WTC11 (cell line): ENCODE measurements around the gene SDK2. TPM values are rescaled to one million over a fixed set of nuclear protein-coding genes. Genes with fewer than 3 reads are reported as not detected.

Source experiments
- ATAC-seq: fragments of 200-7000 bp; cut with Tn5 transposase; 2 replicates; pipeline ENCODE4 v1.10.0; 2021; ENCODE audit warnings: mild to moderate bottlenecking, moderate library complexity
- CTCF ChIA-PET: fragments of 300-600 bp; sonication (Branson Sonifier 250); formaldehyde crosslinking; loops from one replicate; lab custom pipeline; 2021; ENCODE audit warnings: antibody characterized with exemption; lab: Charles Lee
- POLR2A ChIA-PET: fragments of 350-600 bp; sonication (Branson Sonifier 250); formaldehyde crosslinking; loops from one replicate; lab custom pipeline; 2021; ENCODE audit warnings: antibody characterized with exemption; lab: Charles Lee
- DNase-seq: peaks from one replicate; pipeline ENCODE4 v3.0.0; 2021; ENCODE audit warnings: low spot score
- H3K27ac Mint-ChIP-seq: 2 replicates; pipeline ENCODE4 v1.8.0; 2021; ENCODE audit warnings: mixed read lengths
- H3K27me3 Mint-ChIP-seq: 2 replicates; pipeline ENCODE4 v1.8.0; 2021; ENCODE audit warnings: low read depth, mild to moderate bottlenecking, moderate library complexity, mixed read lengths
- H3K36me3 Mint-ChIP-seq: 2 replicates; pipeline ENCODE4 v1.8.0; 2021; ENCODE audit warnings: mixed read lengths
- H3K4me1 Mint-ChIP-seq: 2 replicates; pipeline ENCODE4 v1.8.0; 2022; ENCODE audit warnings: mixed read lengths
- H3K4me3 Mint-ChIP-seq: 2 replicates; pipeline ENCODE4 v1.8.0; 2021; ENCODE audit warnings: mild to moderate bottlenecking, moderate library complexity, mixed read lengths
- H3K9me3 Mint-ChIP-seq: 2 replicates; pipeline ENCODE4 v1.8.0; 2021; ENCODE audit warnings: mixed read lengths
- CREM ChIP-seq: sonication (generic); formaldehyde crosslinking; IDR thresholded peaks from 2 replicates; pipeline ENCODE4 v1.8.1; 2022; ENCODE audit warnings: mild to moderate bottlenecking, missing genetic modification reagents, moderate library complexity
- EMX1 ChIP-seq: fragments of 250-450 bp; sonication (Bioruptor Pico); IDR thresholded peaks from 2 replicates; pipeline ENCODE4 v1.8.0; 2021; ENCODE audit warnings: mild to moderate bottlenecking
- ETV6 ChIP-seq: sonication (generic); formaldehyde crosslinking; IDR thresholded peaks from 2 replicates; pipeline ENCODE4 v1.8.1; 2022; ENCODE audit warnings: mild to moderate bottlenecking, missing genetic modification reagents
- GRHL2 ChIP-seq: fragments of 250-450 bp; sonication (Bioruptor Pico); IDR thresholded peaks from 2 replicates; pipeline ENCODE4 v1.8.0; 2022; ENCODE audit warnings: mild to moderate bottlenecking, moderate library complexity; ENCODE audit not compliant: insufficient replicate concordance, severe bottlenecking
- GTF2I ChIP-seq: fragments of 250-450 bp; sonication (Bioruptor Pico); conservative IDR thresholded peaks from 2 replicates; pipeline ENCODE4 v1.4.0; 2021; ENCODE audit warnings: mild to moderate bottlenecking
- KAT7 ChIP-seq: sonication (generic); formaldehyde crosslinking; IDR thresholded peaks from 2 replicates; pipeline ENCODE4 v1.8.1; 2023; ENCODE audit warnings: missing genetic modification reagents, mild to moderate bottlenecking, borderline replicate concordance
- NFATC4 ChIP-seq: fragments of 250-450 bp; sonication (Bioruptor Pico); IDR thresholded peaks from 2 replicates; pipeline ENCODE4 v1.9.0; 2021; ENCODE audit warnings: mild to moderate bottlenecking
- NR2C2 ChIP-seq: sonication (generic); formaldehyde crosslinking; IDR thresholded peaks from 2 replicates; pipeline ENCODE4 v1.8.0; 2022; ENCODE audit warnings: mild to moderate bottlenecking, missing genetic modification reagents
- RORB ChIP-seq: fragments of 250-450 bp; sonication (Bioruptor Pico); IDR thresholded peaks from 2 replicates; pipeline ENCODE4 v1.9.0; 2021; ENCODE audit warnings: mild to moderate bottlenecking
- SOX15 ChIP-seq: fragments of 250-450 bp; sonication (Bioruptor Pico); IDR thresholded peaks from 2 replicates; pipeline ENCODE4 v1.9.0; 2021; ENCODE audit warnings: mild to moderate bottlenecking
- ZNF121 ChIP-seq: sonication (generic); formaldehyde crosslinking; IDR thresholded peaks from 2 replicates; pipeline ENCODE4 v1.8.0; 2023; ENCODE audit warnings: missing genetic modification reagents
- ZNF263 ChIP-seq: sonication (generic); formaldehyde crosslinking; IDR thresholded peaks from 2 replicates; pipeline ENCODE4 v1.8.1; 2022; ENCODE audit warnings: low read depth, mild to moderate bottlenecking, moderate library complexity, missing genetic modification reagents
- ZNF317 ChIP-seq: sonication (generic); formaldehyde crosslinking; IDR thresholded peaks from 2 replicates; pipeline ENCODE4 v1.8.1; 2023; ENCODE audit warnings: low read depth, mild to moderate bottlenecking, moderate library complexity, missing genetic modification reagents, borderline replicate concordance
- ZNF396 ChIP-seq: fragments of 250-450 bp; sonication (Bioruptor Pico); IDR thresholded peaks from 2 replicates; pipeline ENCODE4 v1.8.0; 2021; ENCODE audit warnings: mild to moderate bottlenecking, moderate library complexity, borderline replicate concordance
- total RNA-seq: library from RNA; stranded (reverse); gene quantifications from 3 replicates; pipeline ENCODE4 v1.2.3, GENCODE V29; 2021
- TF ChIP-seq, protein P1 (sequence below): sonication (generic); formaldehyde crosslinking; IDR thresholded peaks from 2 replicates; pipeline ENCODE4 v1.8.0; 2022; ENCODE audit warnings: mild to moderate bottlenecking, missing genetic modification reagents
- TF ChIP-seq, protein P2 (sequence below): sonication (generic); formaldehyde crosslinking; IDR thresholded peaks from 2 replicates; pipeline ENCODE4 v1.8.0; 2022; ENCODE audit warnings: mild to moderate bottlenecking, missing genetic modification reagents
- TF ChIP-seq, protein P3 (sequence below): fragments of 250-450 bp; sonication (Bioruptor Pico); IDR thresholded peaks from 2 replicates; pipeline ENCODE4 v1.9.0; 2021; ENCODE audit warnings: mild to moderate bottlenecking
- TF ChIP-seq, protein P4 (sequence below): fragments of 250-450 bp; sonication (Bioruptor Pico); IDR thresholded peaks from 2 replicates; pipeline ENCODE4 v1.8.0; 2021; ENCODE audit warnings: mild to moderate bottlenecking
- TF ChIP-seq, protein P5 (sequence below): fragments of 250-450 bp; sonication (Bioruptor Pico); conservative IDR thresholded peaks from 2 replicates; pipeline ENCODE4 v1.9.0; 2021; ENCODE audit warnings: mild to moderate bottlenecking
- TF ChIP-seq, protein P6 (sequence below): fragments of 250-450 bp; sonication (Bioruptor Pico); IDR thresholded peaks from 2 replicates; pipeline ENCODE4 v1.9.0; 2021; ENCODE audit warnings: moderate library complexity, mild to moderate bottlenecking, inconsistent platforms, borderline replicate concordance
- TF ChIP-seq, protein P7 (sequence below): sonication (generic); formaldehyde crosslinking; IDR thresholded peaks from 2 replicates; pipeline ENCODE4 v1.8.1; 2023; ENCODE audit warnings: mild to moderate bottlenecking, missing genetic modification reagents, borderline replicate concordance

SDK2 gene
- total RNA-seq, 1 experiment from 2014 or later, result 14.8 TPM

DNA sequence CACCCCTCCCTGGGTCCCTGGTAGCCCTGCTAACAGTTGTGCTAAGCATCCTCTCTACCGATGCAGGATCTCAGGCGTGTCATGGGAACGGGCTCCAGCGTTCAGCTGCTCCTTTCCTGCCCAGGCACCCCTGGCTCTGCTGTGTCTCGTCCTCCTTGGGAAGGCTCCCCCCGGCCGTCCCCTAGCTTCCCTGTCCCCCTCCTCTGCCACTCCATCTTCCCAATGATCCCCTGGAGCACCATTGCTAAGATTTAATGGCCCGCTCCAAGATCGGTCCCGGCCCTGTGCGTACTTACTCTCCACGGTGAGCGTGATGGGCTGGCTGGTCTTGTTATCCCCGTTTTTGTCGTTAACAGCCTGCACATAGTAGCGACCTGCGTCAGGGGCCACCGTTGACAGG, 196.9 kb downstream of the SDK2 start:
- ChIA-PET CTCF (no interaction called here), POLR2A (no interaction called here)
- no peak for TF ChIP-seq ZNF121
- TF ChIP-seq, protein P1, sequence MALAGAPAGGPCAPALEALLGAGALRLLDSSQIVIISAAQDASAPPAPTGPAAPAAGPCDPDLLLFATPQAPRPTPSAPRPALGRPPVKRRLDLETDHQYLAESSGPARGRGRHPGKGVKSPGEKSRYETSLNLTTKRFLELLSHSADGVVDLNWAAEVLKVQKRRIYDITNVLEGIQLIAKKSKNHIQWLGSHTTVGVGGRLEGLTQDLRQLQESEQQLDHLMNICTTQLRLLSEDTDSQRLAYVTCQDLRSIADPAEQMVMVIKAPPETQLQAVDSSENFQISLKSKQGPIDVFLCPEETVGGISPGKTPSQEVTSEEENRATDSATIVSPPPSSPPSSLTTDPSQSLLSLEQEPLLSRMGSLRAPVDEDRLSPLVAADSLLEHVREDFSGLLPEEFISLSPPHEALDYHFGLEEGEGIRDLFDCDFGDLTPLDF, result no peak
- TF ChIP-seq, protein P2, sequence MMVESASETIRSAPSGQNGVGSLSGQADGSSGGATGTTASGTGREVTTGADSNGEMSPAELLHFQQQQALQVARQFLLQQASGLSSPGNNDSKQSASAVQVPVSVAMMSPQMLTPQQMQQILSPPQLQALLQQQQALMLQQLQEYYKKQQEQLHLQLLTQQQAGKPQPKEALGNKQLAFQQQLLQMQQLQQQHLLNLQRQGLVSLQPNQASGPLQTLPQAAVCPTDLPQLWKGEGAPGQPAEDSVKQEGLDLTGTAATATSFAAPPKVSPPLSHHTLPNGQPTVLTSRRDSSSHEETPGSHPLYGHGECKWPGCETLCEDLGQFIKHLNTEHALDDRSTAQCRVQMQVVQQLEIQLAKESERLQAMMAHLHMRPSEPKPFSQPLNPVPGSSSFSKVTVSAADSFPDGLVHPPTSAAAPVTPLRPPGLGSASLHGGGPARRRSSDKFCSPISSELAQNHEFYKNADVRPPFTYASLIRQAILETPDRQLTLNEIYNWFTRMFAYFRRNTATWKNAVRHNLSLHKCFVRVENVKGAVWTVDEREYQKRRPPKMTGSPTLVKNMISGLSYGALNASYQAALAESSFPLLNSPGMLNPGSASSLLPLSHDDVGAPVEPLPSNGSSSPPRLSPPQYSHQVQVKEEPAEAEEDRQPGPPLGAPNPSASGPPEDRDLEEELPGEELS (CRISPR knock-in tag), result no peak
- no peak for TF ChIP-seq ETV6 (CRISPR knock-in tag)
- TF ChIP-seq KAT7 (CRISPR knock-in tag), result no peak
- TF ChIP-seq GTF2I (CRISPR knock-in tag), result no peak

DNA sequence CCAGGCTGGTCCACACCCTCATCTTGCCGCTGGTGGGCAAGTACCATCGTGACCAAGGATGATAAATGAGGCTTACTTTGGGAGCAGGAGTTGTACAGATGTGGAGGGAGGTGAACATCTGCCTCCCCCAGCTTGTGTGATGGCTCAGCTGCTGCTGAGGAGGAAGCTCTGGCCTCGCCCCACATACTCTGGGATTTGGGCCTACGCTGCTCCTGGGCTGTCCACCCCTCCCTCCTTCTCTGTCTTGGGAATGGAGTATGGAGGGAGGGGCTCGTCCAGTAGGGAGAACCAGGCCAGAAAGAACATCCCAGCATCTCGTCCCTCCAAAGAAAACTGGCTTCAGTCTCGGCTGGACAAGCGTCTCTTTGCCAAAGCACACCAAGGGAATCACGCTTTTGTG, 197.6 kb downstream of the SDK2 start:
- Mint-ChIP-seq H3K27ac (no peak overlapping the region), H3K4me3 (no peak overlapping the region), H3K27me3 (no peaks in the 10 kb centered on the region), H3K4me1 (0 out of 2 replicates have a peak, but pooled peaks cover 2% of the 10 kb centered on the region), H3K9me3 (no peaks in the 10 kb centered on the region; the same call in 1 of the 2 replicates), H3K36me3 (no peaks in the 10 kb centered on the region; the same call in 1 of the 2 replicates)
- ATAC-seq, result no peak
- CTCF ChIA-PET, result interaction anchor here (1.5 kb wide), 1 partner anchor 17 kb away, joined by 4 read pairs; no protein-coding TSS in a partner anchor
- DNase-seq, result no peak
- POLR2A ChIA-PET, result no interaction called here
- TF ChIP-seq, protein P3, sequence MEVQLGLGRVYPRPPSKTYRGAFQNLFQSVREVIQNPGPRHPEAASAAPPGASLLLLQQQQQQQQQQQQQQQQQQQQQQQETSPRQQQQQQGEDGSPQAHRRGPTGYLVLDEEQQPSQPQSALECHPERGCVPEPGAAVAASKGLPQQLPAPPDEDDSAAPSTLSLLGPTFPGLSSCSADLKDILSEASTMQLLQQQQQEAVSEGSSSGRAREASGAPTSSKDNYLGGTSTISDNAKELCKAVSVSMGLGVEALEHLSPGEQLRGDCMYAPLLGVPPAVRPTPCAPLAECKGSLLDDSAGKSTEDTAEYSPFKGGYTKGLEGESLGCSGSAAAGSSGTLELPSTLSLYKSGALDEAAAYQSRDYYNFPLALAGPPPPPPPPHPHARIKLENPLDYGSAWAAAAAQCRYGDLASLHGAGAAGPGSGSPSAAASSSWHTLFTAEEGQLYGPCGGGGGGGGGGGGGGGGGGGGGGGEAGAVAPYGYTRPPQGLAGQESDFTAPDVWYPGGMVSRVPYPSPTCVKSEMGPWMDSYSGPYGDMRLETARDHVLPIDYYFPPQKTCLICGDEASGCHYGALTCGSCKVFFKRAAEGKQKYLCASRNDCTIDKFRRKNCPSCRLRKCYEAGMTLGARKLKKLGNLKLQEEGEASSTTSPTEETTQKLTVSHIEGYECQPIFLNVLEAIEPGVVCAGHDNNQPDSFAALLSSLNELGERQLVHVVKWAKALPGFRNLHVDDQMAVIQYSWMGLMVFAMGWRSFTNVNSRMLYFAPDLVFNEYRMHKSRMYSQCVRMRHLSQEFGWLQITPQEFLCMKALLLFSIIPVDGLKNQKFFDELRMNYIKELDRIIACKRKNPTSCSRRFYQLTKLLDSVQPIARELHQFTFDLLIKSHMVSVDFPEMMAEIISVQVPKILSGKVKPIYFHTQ (CRISPR knock-in tag), result no peak
- TF ChIP-seq RORB (CRISPR knock-in tag) (no peak), ZNF121 (no peak), ZNF317 (CRISPR knock-in tag) (no peak), GRHL2 (CRISPR knock-in tag) (no peak), CREM (CRISPR knock-in tag) (no peak), EMX1 (no peak), ZNF396 (CRISPR knock-in tag) (no peak), SOX15 (no peak), ZNF263 (no peak), NFATC4 (CRISPR knock-in tag) (no peak), NR2C2 (CRISPR knock-in tag) (no peak)
- TF ChIP-seq, protein P4, sequence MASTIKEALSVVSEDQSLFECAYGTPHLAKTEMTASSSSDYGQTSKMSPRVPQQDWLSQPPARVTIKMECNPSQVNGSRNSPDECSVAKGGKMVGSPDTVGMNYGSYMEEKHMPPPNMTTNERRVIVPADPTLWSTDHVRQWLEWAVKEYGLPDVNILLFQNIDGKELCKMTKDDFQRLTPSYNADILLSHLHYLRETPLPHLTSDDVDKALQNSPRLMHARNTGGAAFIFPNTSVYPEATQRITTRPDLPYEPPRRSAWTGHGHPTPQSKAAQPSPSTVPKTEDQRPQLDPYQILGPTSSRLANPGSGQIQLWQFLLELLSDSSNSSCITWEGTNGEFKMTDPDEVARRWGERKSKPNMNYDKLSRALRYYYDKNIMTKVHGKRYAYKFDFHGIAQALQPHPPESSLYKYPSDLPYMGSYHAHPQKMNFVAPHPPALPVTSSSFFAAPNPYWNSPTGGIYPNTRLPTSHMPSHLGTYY (CRISPR knock-in tag), result no peak
- TF ChIP-seq, protein P5, sequence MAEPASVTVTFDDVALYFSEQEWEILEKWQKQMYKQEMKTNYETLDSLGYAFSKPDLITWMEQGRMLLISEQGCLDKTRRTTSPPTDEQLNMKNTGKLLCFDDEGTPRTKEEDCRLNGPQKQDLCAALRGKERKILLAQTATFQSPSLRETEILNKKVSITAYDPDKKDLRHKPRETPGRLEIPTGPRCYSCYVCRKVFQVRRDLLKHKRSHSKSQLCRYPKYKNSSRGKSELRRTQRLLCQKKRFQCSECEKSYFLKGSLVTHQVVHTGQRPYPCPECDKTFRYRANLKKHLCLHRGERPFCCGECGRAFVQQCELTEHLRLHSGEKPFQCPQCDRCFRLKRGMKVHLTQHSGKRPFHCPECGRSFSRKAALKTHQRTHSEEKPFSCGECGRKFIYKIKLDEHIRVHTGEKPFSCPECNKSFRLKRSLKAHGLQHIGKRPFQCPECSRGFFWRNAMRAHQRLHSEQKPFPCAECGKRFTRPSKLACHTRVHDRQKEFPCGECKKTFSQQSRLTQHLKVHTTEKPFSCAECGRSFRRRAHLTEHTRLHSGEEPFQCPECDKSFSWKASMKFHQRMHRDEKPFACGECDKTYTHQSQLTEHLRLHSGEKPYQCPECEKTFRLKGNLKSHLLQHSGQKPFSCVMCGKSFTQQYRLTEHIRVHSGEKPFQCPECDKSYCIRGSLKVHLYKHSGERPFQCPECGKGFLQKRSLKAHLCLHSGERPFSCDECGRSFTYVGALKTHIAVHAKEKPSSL (CRISPR knock-in tag), result no peak
- TF ChIP-seq, protein P6, sequence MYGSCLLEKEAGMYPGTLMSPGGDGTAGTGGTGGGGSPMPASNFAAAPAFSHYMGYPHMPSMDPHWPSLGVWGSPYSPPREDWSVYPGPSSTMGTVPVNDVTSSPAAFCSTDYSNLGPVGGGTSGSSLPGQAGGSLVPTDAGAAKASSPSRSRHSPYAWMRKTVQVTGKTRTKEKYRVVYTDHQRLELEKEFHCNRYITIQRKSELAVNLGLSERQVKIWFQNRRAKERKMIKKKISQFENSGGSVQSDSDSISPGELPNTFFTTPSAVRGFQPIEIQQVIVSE (CRISPR knock-in tag), result no peak
- TF ChIP-seq, protein P7, sequence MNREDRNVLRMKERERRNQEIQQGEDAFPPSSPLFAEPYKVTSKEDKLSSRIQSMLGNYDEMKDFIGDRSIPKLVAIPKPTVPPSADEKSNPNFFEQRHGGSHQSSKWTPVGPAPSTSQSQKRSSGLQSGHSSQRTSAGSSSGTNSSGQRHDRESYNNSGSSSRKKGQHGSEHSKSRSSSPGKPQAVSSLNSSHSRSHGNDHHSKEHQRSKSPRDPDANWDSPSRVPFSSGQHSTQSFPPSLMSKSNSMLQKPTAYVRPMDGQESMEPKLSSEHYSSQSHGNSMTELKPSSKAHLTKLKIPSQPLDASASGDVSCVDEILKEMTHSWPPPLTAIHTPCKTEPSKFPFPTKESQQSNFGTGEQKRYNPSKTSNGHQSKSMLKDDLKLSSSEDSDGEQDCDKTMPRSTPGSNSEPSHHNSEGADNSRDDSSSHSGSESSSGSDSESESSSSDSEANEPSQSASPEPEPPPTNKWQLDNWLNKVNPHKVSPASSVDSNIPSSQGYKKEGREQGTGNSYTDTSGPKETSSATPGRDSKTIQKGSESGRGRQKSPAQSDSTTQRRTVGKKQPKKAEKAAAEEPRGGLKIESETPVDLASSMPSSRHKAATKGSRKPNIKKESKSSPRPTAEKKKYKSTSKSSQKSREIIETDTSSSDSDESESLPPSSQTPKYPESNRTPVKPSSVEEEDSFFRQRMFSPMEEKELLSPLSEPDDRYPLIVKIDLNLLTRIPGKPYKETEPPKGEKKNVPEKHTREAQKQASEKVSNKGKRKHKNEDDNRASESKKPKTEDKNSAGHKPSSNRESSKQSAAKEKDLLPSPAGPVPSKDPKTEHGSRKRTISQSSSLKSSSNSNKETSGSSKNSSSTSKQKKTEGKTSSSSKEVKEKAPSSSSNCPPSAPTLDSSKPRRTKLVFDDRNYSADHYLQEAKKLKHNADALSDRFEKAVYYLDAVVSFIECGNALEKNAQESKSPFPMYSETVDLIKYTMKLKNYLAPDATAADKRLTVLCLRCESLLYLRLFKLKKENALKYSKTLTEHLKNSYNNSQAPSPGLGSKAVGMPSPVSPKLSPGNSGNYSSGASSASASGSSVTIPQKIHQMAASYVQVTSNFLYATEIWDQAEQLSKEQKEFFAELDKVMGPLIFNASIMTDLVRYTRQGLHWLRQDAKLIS (CRISPR knock-in tag), result no peak

More for the DNA sequence above, 196.9 kb downstream of the SDK2 start:
- Mint-ChIP-seq H3K4me3 (no peak overlapping the region), H3K27ac (no peak overlapping the region), H3K36me3 (peaks cover 2% of the 10 kb centered on the region), H3K9me3 (peaks cover 1% of the 10 kb centered on the region; the same call in 1 of the 2 replicates), H3K4me1 (0 out of 2 replicates have a peak, but pooled peaks cover 2% of the 10 kb centered on the region), H3K27me3 (no peaks in the 10 kb centered on the region)
- no peak for DNase-seq
- ATAC-seq, result no peak
